T-helper 9 cell (primary cell): ENCODE measurements around the gene CNN1.
A peak's percentile ranks its signal among the peaks of the same experiment; 100 is the strongest.
"Not testable (repeated sequence)": the region's sequence is repeated elsewhere in the genome, so short reads cannot be mapped to it uniquely, and the experiment has no call there.

Experiments
- DNase-seq: peaks from one replicate; pipeline ENCODE4 v3.0.0-alpha.2; 2020

Gene CNN1

DNA sequence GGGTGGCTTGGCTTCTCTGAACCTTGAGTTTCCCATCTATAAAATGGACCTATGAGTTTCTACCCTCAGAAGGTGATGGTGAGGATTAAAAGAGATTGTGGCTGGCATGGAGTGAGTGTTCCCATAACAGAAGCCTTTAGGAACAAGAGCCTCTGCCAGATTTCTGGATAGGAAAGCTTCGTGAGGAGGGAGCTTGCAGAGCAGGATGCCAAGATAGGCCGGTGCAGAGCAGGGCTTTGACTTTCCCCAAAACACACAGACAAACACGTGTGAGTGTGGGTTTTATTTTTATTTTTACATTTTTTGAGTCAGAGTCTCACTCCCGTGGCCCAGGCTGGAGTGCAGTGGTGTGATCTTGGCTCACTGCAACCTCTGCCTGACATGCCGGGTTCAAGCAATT is 3.7 kb upstream of the CNN1 start:
- DNase-seq: no peak

DNA sequence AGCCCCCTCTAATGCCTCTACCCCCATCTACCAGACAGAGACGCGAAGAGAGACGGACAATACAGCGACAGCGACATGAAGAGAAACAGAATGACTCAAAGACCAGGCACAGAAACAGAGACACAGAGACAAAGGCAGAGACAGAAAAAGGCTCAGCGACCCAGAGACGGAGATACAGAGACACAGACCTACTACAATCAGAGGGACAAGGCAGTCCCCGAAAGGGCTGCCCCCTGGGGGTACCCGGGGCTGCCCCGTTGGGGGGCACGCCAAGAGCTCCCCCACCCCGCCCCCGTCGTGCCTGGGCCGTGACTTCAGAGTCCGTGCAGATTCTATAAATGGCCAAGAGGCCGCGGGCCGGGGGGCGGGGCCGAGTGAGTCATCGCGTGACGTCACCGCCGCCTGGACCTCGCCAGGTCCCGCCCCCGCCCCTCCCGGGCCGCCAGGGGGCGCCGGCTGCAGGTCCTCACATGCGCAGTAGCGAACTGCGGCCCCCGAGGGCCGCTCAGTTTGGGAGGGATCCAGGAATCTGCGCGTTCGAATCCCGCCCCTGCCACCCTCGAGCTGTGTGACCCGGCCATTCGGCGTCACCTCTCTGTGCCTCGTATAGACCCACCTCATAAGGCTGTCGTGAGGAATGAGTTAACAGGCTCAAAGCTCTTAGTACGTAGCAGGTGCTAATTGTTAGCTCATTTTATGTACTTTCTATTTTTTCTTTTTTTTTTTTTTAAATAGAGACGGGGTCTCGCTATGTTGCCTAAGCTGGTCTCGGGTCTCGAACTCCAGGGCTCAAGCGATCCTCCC is 2.7 kb upstream of the CNN1 start:
- DNase-seq: peak; percentile 82

DNA sequence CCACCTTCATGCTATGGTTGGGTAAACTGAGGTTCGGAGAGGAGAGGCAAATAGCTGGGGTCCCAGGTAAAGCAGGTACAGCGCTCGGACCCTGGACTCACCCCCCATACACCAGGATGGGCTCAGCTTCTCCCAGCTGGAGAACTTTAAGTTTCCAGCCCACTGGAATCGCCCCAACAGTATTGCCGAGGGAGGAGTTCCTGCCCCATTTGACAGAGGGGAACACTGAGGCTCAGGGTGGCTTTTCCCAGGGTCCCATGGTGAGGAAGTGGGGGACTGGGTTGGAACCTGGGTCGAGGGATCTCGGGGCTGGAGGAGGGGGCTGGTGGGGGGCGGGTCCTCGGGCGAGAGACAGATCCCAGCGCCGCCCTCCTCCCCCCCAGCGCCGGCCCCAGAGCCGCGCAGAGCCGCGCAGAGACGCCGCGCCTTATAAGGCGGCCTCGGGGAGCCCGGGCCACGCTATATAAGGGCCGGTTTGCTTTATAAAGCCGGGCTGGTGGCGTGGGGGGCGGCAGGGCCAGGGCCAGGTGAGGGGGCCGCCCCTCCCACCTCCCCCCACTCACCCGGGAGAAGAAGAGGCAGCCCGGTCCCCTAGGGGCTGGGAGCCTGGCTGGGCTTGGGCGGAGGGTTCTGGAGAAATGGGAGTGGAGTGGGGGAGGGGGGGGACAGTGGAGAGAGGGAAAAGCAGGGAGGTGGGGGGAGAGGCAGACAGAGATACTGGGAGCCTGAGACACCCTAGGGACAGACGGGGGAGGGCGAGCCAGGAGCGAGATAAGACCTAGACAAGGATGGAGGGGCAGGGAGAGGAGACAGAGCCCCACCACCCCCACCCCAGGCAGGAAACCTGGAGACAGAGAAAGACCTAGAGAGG is 1.1 kb downstream of the CNN1 start:
- no peak for DNase-seq

DNA sequence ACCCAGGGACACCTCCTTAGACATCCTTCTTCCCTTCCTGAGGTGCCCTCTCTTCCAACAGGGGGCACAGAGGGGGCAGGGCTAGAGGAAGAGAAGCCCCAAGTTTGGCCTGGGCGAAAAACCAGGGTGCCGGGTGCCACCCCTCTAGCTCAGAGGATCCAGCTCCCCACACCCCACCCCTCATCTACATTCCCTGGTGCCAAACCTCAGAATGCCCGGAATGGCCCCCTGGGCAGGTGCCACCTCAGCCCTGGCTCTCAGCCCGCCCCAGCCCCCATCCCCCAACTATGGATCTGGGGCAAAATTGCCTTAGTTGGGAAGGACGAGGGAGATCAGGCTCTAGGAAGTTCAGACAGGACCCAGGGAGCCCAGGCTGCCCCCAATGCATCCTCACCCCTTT is 2.0 kb downstream of the CNN1 start:
- DNase-seq: no peak

DNA sequence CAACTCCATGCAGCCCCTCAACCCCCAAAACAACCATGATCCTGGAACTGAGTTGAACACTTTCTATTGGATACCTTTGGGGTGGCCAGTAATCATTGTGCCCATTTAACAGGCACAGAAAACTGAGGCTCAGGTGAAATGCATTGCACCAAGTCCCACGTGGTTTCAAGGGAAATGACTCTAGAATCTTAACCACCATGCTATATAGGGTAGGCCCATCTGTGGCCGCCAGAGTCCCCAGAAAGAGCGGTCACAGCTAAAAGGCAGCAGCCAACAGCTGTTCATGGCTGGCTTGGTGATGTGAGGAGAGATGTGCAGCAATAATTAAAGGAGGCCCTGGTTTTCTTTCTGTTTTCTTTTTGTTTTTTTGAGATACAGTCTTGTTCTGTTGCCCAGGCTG is 2.6 kb downstream of the CNN1 start:
- no peak for DNase-seq

DNA sequence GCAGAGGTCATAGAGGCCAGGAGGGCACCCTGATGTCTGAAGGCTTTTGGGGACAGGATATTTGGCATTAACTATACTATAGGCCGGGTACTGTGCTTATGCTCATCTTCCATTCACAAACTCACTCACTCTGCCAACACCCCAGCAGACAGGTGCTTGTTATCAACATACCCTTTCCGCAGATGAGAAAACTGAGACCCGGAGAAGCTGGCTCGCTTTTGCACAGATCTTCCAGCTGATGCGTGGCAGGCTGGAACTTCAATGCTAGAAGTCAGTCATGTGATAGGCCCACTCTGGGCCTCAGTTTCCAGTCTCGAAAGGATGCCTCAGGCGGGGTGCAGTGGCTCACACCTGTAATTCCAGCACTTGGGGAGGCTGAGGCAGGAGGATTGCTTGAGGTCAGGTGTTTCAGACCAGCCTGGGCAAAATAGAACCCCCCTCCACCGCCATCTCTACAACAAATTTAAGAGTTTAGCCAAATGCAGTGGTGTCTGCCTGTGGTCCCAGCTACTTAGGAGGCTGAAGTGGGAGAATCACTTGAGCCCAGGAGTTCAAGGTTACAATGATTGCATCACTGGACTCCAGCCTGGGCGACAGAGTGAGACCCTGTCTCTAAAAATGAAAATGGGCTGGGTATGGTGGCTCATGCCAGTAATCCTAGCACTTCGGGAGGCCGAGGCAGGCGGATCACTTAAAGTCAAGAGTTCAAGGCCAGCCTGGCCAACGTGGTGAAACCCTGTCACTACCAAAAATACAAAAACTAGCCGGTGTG is 9.5 kb downstream of the CNN1 start:
- DNase-seq: no peak

DNA sequence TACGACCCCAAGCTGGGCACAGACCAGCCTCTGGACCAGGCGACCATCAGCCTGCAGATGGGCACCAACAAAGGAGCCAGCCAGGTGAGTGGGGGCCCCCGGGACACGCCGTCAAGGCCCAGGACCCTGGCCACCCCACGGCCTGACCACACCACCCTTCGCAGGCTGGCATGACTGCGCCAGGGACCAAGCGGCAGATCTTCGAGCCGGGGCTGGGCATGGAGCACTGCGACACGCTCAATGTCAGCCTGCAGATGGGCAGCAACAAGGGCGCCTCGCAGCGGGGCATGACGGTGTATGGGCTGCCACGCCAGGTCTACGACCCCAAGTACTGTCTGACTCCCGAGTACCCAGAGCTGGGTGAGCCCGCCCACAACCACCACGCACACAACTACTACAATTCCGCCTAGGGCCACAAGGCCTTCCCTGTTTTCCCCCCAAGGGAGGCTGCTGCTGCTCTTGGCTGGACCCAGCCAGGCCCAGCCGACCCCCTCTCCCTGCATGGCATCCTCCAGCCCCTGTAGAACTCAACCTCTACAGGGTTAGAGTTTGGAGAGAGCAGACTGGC is 10.8 kb downstream of the CNN1 start:
- no peak for DNase-seq

DNA sequence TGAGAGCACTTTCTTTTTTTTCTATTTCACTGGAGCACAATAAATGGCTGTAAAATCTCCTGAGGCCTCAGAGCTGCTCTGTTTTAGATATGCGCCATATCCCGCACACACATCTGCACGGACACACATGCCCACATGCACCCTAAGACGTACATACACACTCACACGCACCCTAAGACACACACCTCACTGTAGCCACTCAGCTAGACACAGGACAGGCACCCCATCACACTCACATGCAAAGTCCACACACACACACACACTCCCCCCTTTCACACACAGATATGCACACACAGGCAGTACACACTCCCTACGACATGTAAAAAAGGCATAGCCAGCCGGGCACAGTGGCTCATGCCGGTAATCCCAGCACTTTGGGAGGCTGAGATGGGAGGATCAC is 11.6 kb downstream of the CNN1 start:
- no peak for DNase-seq

DNA sequence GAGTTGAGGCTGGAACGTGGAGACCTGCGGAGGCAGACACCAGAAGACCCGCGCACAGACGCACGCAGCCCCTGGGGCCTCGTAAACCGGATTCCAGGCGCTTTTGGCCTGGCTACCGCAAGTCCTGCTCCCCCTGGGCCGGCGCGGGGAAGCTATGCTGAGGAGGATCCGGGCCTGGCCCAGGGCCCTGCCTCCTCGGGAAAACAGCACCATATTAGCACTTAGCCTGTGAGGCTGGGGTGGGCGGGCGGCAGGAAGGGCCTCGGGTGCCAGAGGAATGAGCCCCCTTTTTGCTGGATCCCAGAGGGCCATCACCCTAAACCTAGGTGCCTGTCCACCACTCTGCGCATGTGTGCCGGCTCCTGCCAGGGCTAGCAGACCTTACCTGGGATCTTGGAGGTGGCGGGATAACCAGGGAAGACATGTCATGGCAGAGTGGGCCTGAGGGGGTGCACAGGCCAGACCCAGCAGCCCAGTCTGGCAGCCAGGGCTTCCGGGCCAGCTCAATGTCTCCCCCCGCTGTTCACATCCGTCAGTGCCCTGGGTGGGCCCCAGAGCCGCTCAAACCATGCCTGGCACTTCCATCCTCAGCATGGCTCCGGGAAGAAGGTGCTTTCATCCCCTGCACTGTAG is 13.1 kb downstream of the CNN1 start:
- no peak for DNase-seq

DNA sequence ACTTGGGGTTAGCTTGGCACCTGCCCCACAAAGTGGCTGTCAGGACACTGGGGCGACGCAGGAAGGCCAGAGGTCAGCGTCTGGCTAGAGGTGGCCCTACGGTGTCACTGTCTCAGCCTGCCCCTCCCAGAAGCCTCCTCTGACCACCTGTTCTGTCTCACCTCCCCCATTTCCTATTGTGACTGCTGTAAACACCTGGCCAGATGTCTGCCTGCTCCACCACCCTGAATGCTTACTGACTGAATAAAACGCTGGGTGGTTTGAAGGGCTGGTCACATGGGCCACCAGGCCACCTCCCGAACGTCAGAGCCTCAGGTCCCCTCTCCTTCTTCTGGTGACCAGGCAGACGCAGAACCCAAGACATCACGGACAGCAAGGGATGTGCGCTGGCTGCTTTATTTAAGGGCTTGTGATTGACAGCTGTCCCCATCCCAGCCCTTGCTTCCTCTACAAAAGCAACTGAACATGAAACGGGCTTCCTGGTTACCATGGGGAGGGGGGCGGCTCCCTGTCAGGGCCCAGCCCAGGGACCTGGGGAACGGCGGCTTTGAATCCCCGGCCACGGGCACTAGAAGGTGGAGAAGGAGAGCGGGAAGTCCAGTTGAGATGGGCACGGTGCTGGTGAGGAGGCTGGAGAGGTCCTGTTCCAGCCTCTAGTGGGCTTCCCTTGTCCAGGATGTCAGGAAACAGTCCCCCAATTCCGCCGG is 14.2 kb downstream of the CNN1 start:
- DNase-seq: no peak

DNA sequence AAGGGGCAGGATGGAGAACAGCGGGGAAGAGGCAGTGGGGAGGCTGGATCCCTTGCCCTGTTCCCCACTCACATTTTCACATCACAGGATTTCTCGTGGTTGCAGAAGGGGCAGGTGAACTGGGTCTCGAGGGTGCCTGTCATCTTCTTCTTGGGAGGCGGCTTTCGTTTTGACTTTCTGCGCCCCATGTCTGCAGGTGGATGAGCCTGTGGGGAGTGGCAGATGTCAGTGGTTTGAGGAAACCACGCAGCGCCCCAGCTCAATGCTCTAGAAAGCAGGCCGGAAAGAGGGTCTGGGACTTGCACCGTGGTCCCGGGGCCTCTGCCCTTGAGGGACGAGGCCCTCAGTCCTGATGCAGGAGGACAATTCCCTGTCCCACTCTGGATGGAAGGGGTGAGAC is 15.5 kb downstream of the CNN1 start:
- DNase-seq: no peak

DNA sequence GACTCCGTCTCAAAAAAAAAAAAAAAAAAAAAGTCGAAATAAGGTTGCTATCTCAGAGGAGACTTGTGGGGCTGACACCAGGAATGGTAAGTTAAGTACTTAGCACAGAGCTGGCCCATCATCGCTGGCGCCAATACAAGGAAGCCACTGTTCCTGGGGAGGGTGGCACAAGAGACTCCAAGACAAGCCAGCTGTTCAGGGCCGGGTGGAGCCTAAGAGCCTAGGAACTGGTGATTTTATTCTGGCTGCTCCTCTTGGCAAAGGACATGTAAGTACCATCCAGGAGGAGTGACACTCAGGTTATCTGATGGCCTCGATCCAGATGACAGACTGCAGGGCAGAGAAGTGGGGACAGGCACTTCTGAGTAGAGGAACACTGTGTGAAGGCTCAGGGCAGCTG is 16.6 kb downstream of the CNN1 start:
- no peak for DNase-seq

DNA sequence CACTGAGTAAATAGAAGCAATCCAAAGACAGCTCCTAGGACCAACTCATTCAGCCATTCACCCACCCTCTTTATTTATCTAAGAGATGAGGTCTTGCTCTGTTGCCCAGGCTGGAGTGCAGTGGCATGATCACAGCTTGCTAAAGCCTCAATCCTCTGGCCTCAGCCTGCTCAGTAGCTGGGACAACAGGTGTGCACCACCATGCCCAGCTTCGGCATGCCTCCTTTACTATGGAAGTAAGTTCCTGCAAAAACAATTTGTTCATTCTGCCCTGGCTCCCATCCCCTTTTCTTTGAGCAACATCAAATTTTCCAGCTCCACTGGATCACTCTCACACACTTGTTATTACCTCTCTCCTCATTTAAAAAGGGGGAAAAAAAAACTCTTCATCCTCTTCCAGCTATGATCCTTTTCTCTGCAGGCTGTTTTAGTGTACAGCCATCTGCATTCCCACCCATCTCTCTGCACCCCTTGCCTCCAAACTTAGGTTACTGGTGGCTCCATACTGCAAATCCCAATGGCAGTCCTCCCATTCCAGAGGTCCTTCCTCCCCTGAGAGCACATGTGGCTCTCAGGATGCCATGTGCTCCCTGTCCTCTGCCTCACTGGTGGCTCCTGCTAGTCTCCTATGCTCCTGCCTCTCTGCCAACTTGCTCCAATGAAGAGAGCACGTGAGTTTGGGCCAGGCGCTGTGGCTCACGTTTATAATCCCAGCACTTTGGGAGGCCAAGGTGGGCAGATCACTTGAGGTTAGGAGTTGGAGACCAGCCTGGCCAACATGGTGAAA is 18.2 kb downstream of the CNN1 start:
- no peak for DNase-seq

DNA sequence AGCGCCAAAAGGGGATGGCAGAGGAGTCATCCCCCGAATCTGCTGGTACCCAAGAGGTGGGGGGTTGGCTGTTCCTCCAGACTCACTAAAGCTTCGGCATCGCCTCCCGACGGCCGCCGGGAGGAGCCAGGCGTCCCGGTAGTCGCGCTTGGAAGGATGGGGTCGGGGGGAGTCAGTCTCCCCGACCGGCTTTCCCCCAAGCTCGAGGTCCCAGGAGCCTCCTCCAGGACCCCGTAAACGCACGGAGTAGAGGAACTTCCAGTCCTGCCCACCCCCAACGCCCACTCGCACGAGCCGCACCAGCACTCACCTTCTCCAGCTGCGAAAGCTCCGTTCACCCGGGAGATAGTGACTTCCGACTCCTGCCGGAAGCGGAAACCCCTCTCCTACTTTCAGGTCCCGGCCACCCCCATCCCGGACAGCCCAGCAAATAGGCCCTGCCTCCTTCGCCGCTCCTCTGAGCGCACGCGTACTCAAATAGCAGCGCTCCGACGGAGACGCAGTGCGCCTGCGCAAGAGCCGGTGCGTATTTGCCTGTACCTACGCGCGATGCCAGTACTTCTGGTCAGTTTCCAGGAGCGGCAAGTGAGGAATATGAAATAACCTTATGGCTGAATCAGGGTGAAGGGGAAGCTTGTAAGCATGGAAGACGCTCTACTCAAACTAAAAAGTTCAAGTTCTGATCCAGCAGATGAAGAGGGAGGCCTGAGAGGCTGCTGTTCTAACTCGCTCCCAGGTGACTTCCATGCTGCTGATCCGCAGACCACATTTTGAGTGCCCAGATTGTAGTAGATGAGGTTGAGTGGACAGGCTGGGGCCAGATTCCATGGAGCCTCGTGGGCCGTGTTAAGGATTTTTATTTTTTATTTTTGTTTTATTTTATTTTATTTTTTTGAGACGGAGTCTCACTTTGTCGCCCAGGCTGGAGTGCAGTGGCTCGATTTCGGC is 20.5 kb downstream of the CNN1 start, which contains the start of gene ELOF1:
TSS of gene ELOF1 (minus strand) at position 350 of the 948 bp plus-strand sequence. CDS start 4,883 bp downstream, outside the sequence.
- peak; percentile 94 for DNase-seq

DNA sequence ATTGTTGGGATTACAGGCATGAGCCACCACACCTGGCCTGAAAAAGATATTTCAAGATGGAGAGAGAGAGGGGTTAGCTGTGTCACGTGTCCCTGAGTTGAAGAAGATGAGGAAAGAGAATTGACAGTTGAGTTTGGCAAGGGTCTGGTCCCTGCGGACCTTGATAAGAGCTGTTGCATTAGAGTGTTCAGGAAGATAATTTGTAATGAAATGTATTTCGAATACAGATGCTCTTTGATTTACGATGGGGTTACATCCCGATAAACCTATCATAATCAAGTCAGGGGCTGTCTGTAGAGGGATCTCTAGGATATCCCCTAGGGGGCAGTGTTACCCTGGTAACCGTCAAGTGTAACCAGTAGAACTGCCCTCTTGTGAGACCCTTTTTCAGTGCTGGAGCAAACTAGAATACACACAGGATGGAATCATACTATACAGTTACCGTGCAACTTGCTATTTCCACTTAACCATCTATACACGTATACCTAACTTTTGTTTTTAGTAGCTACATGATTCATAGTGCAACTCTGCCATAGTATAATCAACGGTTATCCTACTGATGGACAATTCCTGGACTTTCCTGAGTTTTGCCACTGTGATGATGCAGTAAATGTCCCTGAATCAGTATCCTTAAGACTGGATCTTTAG is 21.9 kb downstream of the CNN1 start:
- peak; percentile 15 for DNase-seq

DNA sequence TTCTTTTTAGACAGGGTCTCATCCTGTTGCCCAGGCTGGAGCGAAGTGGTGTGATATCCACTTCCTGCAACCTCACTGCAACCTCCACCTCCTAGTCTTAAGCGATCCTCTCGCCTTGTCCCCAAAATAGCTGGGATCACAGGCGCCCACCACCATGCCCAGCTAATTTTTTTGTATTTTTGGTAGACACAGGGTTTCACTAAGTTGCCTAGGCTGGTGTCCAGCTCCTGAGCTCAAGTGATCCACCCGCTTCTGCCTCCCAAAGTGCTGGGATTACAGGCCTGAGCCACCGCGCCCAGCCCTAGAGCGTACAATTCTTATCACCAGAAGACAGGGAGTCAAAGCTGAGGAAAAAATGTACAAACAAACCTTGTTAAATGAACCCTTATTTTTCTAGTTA is 24.9 kb downstream of the CNN1 start:
- no peak for DNase-seq

DNA sequence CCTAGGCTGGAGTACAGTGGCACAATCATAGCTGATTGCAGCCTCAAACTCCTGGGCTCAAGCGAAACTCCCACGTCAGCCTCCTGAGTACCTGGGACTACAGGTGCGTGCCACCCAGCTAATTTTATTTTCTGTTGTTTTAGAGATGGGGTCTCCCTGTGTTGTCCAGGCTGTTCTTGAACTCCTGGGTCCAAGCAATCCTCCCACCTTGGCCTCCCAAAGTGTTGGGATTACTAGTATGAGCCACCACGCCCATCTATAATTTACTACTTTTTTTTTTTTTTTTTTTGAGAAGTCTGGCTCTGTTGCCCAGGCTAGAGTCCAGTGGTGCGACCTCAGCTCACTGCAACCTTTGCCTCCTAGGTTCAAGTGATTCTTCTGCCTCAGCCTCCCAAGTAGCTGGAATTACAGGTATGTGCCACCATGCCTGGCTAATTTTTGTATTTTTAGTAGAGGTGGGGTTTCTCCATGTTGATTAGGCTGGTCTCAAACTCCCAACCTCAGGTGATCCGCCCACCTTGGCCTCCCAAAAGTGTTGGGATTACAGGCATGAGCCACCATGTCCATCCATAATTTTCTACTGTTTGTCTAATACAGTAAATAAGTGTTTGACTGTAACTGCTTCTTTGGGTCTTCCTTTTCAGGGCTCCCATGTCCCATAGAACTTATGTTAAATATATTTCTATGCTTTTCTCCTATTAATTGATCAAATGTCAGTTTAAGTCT is 25.6 kb downstream of the CNN1 start:
- DNase-seq: not testable (repeated sequence)

DNA sequence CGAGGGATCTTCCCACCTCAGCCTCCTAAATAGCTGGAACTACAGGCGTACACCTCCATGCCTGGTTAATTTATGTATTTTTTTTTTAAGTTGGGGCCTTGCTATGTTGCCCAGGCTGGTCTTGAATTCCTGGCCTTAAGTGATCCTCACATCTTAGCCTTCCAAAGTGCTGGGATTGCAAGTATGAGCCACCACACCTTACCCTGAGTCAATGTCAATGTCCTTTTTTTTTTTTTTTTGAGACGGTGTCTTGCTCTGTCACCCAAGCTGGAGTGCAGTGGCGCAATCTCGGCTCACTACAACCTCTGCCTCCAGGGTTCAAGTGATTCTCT is 27.0 kb downstream of the CNN1 start:
- DNase-seq: not testable (repeated sequence)

DNA sequence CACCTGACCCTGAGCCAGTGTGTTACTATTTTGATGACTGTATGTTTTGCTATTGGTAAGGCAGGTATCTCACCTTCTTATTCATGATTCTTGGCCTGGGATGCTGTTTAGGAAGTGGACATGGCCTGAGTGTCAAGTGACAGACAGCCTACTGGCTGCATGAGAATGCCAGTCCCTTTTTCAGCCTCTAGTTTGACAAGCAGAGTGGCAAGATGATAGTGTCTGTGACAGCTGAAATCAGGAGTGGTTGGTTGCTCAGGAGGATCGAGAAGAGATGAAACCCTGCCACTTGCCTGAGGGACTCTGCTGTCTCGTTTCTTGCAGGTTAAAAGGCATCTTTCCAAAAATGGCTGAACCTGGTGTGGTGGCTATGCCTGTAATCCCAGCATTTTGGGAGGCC is 27.5 kb downstream of the CNN1 start:
- DNase-seq: no peak
